A549 (cell line): ENCODE data around the gene PDYN.

Experiments
- EP300 ChIP-seq, 2 experiments: fragments of >200 bp; sonication (Bioruptor Twin); formaldehyde crosslinking; IDR thresholded peaks; 2 replicates in 1 of 2; 3 replicates in 1 of 2; pipeline ENCODE4 v1.6.1; 2016 to 2017
- POLR2A ChIP-seq: IDR thresholded peaks from 2 replicates; pipeline ENCODE4 v1.6.1; 2012; ENCODE audit warnings: mild to moderate bottlenecking, low read length
- ZSCAN20 ChIP-seq: fragments of 250-450 bp; sonication (Bioruptor Pico); IDR thresholded peaks from 2 replicates; pipeline ENCODE4 v1.8.0; 2022; ENCODE audit warnings: mild to moderate bottlenecking, moderate library complexity
- TF ChIP-seq, protein P1 (sequence below): fragments of >200 bp; sonication (Bioruptor Twin); formaldehyde crosslinking; IDR thresholded peaks from 3 replicates; pipeline ENCODE4 v1.5.1; 2016
- TF ChIP-seq, protein P2 (sequence below): IDR thresholded peaks from 2 replicates; pipeline ENCODE4 v1.6.1; 2012

- TF ChIP-seq, protein P1, sequence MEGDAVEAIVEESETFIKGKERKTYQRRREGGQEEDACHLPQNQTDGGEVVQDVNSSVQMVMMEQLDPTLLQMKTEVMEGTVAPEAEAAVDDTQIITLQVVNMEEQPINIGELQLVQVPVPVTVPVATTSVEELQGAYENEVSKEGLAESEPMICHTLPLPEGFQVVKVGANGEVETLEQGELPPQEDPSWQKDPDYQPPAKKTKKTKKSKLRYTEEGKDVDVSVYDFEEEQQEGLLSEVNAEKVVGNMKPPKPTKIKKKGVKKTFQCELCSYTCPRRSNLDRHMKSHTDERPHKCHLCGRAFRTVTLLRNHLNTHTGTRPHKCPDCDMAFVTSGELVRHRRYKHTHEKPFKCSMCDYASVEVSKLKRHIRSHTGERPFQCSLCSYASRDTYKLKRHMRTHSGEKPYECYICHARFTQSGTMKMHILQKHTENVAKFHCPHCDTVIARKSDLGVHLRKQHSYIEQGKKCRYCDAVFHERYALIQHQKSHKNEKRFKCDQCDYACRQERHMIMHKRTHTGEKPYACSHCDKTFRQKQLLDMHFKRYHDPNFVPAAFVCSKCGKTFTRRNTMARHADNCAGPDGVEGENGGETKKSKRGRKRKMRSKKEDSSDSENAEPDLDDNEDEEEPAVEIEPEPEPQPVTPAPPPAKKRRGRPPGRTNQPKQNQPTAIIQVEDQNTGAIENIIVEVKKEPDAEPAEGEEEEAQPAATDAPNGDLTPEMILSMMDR = no peak
- TF ChIP-seq EP300 (IDR thresholded peaks at IDR 0.05) (no peak), POLR2A (no peak), ZSCAN20 (CRISPR knock-in tag) (no peak)
- TF ChIP-seq, protein P2, sequence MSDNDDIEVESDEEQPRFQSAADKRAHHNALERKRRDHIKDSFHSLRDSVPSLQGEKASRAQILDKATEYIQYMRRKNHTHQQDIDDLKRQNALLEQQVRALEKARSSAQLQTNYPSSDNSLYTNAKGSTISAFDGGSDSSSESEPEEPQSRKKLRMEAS = no peak
Observed at GRCh38 chr20:1993986-1994385, at the start of gene PDYN.
